ENCODE results near the gene QRFP.

GRCh38 chr9:130886981-130887380, 9.6 kb downstream of the QRFP start:
- TF ChIP-seq POLR2A (IDR thresholded peaks at IDR 0.05) (no peak), CTCF (IDR thresholded peaks at IDR 0.05) (no peak)
